HEK293 (cell line): ENCODE data around the gene TRAF2.

Experiments
- GLIS2 ChIP-seq: fragments of 450-650 bp; formaldehyde crosslinking; IDR thresholded peaks from 2 replicates; pipeline ENCODE4 v1.5.1; 2016; ENCODE audit warnings: missing biosample characterization, missing genetic modification characterization
- HIC1 ChIP-seq: fragments of 450-650 bp; formaldehyde crosslinking; IDR thresholded peaks from 2 replicates; pipeline ENCODE4 v1.5.1; 2016; ENCODE audit warnings: missing biosample characterization, missing genetic modification characterization
- HOXC10 ChIP-seq: sonication (generic); formaldehyde crosslinking; IDR thresholded peaks from 2 replicates; pipeline ENCODE4 v1.8.1; 2023; ENCODE audit warnings: mild to moderate bottlenecking, missing genetic modification reagents
- KLF8 ChIP-seq: fragments of 450-650 bp; formaldehyde crosslinking; IDR thresholded peaks from 2 replicates; pipeline ENCODE4 v1.5.1; 2016; ENCODE audit warnings: missing biosample characterization, missing genetic modification characterization
- MEIS1 ChIP-seq: sonication (generic); formaldehyde crosslinking; IDR thresholded peaks from 2 replicates; pipeline ENCODE4 v1.8.1; 2022; ENCODE audit warnings: missing genetic modification reagents, mild to moderate bottlenecking, borderline replicate concordance
- SALL2 ChIP-seq: fragments of 450-650 bp; formaldehyde crosslinking; IDR thresholded peaks from 2 replicates; pipeline ENCODE4 v1.5.0; 2017; ENCODE audit warnings: missing biosample characterization, mild to moderate bottlenecking, missing genetic modification characterization, borderline replicate concordance
- SCRT1 ChIP-seq: fragments of 450-650 bp; formaldehyde crosslinking; IDR thresholded peaks from 2 replicates; pipeline ENCODE4 v1.5.1; 2016; ENCODE audit warnings: missing biosample characterization, missing genetic modification characterization, borderline replicate concordance
- SP2 ChIP-seq: fragments of 450-650 bp; formaldehyde crosslinking; IDR thresholded peaks from 2 replicates; pipeline ENCODE4 v1.5.1; 2016; ENCODE audit warnings: missing biosample characterization, missing genetic modification characterization
- TCF7L2 ChIP-seq: IDR thresholded peaks from 2 replicates; pipeline ENCODE4 v1.6.1; 2011; ENCODE audit warnings: low read depth, mild to moderate bottlenecking, inconsistent platforms, low read length, moderate library complexity, borderline replicate concordance
- ZBTB6 ChIP-seq: fragments of 450-650 bp; formaldehyde crosslinking; IDR thresholded peaks from 2 replicates; pipeline ENCODE4 v1.5.1; 2017; ENCODE audit warnings: missing biosample characterization, missing genetic modification characterization
- ZBTB7A ChIP-seq: fragments of 450-650 bp; formaldehyde crosslinking; IDR thresholded peaks from 2 replicates; pipeline ENCODE4 v1.5.1; 2016; ENCODE audit warnings: low read depth, missing biosample characterization, missing genetic modification characterization
- ZFP3 ChIP-seq: fragments of 450-650 bp; formaldehyde crosslinking; IDR thresholded peaks from 2 replicates; pipeline ENCODE4 v1.5.1; 2016; ENCODE audit warnings: low read depth, missing biosample characterization, missing genetic modification characterization
- ZIC2 ChIP-seq: fragments of 450-650 bp; formaldehyde crosslinking; IDR thresholded peaks from 2 replicates; pipeline ENCODE4 v1.5.1; 2016; ENCODE audit warnings: missing biosample characterization, missing genetic modification characterization
- ZNF121 ChIP-seq: fragments of 450-650 bp; formaldehyde crosslinking; IDR thresholded peaks from 2 replicates; pipeline ENCODE4 v1.5.1; 2016; ENCODE audit warnings: missing biosample characterization, missing genetic modification characterization
- ZNF169 ChIP-seq: fragments of 450-650 bp; formaldehyde crosslinking; IDR thresholded peaks from 2 replicates; pipeline ENCODE4 v1.5.1; 2016; ENCODE audit warnings: missing biosample characterization, missing genetic modification characterization
- ZNF266 ChIP-seq: fragments of 450-650 bp; formaldehyde crosslinking; IDR thresholded peaks from 2 replicates; pipeline ENCODE4 v1.5.1; 2016; ENCODE audit warnings: missing biosample characterization, missing genetic modification characterization, low read depth
- ZNF311 ChIP-seq: fragments of 450-650 bp; formaldehyde crosslinking; IDR thresholded peaks from 2 replicates; pipeline ENCODE4 v1.5.1; 2017; ENCODE audit warnings: missing biosample characterization, missing genetic modification characterization, borderline replicate concordance
- ZNF350 ChIP-seq: fragments of 450-650 bp; formaldehyde crosslinking; IDR thresholded peaks from 2 replicates; pipeline ENCODE4 v1.5.0; 2017; ENCODE audit warnings: missing biosample characterization, mild to moderate bottlenecking, missing genetic modification characterization
- ZNF362 ChIP-seq: fragments of 450-650 bp; formaldehyde crosslinking; IDR thresholded peaks from 2 replicates; pipeline ENCODE4 v1.5.1; 2016; ENCODE audit warnings: missing biosample characterization, missing genetic modification characterization
- ZNF391 ChIP-seq: fragments of 450-650 bp; formaldehyde crosslinking; IDR thresholded peaks from 2 replicates; pipeline ENCODE4 v1.5.1; 2016; ENCODE audit warnings: low read depth, missing biosample characterization, missing genetic modification characterization, borderline replicate concordance
- ZNF433 ChIP-seq: fragments of 450-650 bp; formaldehyde crosslinking; IDR thresholded peaks from 2 replicates; pipeline ENCODE4 v1.5.1; 2016; ENCODE audit warnings: missing biosample characterization, missing genetic modification characterization, low read depth
- ZNF555 ChIP-seq: fragments of 450-650 bp; formaldehyde crosslinking; conservative IDR thresholded peaks from 2 replicates; pipeline ENCODE4 v1.5.1; 2017; ENCODE audit warnings: missing biosample characterization, mild to moderate bottlenecking, missing genetic modification characterization, inconsistent platforms
- ZNF558 ChIP-seq: fragments of 450-650 bp; formaldehyde crosslinking; IDR thresholded peaks from 2 replicates; pipeline ENCODE4 v1.5.1; 2016; ENCODE audit warnings: missing biosample characterization, missing genetic modification characterization
- ZNF629 ChIP-seq: fragments of 450-650 bp; formaldehyde crosslinking; IDR thresholded peaks from 2 replicates; pipeline ENCODE4 v1.5.1; 2017; ENCODE audit warnings: missing biosample characterization, missing genetic modification characterization
- ZNF658 ChIP-seq: fragments of 450-650 bp; formaldehyde crosslinking; IDR thresholded peaks from 2 replicates; pipeline ENCODE4; 2016; ENCODE audit warnings: missing biosample characterization, missing genetic modification characterization
- ZNF664 ChIP-seq: fragments of 450-650 bp; formaldehyde crosslinking; IDR thresholded peaks from 2 replicates; pipeline ENCODE4 v1.5.1; 2016; ENCODE audit warnings: missing biosample characterization, missing genetic modification characterization
- ZNF747 ChIP-seq: fragments of 450-650 bp; formaldehyde crosslinking; IDR thresholded peaks from 2 replicates; pipeline ENCODE4 v1.5.1; 2016; ENCODE audit warnings: missing biosample characterization, missing genetic modification characterization
- ZNF76 ChIP-seq: fragments of 450-650 bp; formaldehyde crosslinking; IDR thresholded peaks from 2 replicates; pipeline ENCODE4; 2016; ENCODE audit warnings: low read depth, missing biosample characterization, missing genetic modification characterization, borderline replicate concordance
- TF ChIP-seq, protein P1 (sequence below): fragments of 450-650 bp; formaldehyde crosslinking; IDR thresholded peaks from 2 replicates; pipeline ENCODE4 v1.5.1; 2016; ENCODE audit warnings: missing biosample characterization, missing genetic modification characterization
- TF ChIP-seq, protein P2 (sequence below): fragments of 450-650 bp; formaldehyde crosslinking; IDR thresholded peaks from 2 replicates; pipeline ENCODE4 v1.5.1; 2017; ENCODE audit warnings: missing biosample characterization, missing genetic modification characterization
- TF ChIP-seq, protein P3 (sequence below): fragments of 450-650 bp; IDR thresholded peaks from 2 replicates; pipeline ENCODE4 v1.5.1; 2018; ENCODE audit warnings: missing biosample characterization, mild to moderate bottlenecking, missing genetic modification characterization

TRAF2 gene

DNA sequence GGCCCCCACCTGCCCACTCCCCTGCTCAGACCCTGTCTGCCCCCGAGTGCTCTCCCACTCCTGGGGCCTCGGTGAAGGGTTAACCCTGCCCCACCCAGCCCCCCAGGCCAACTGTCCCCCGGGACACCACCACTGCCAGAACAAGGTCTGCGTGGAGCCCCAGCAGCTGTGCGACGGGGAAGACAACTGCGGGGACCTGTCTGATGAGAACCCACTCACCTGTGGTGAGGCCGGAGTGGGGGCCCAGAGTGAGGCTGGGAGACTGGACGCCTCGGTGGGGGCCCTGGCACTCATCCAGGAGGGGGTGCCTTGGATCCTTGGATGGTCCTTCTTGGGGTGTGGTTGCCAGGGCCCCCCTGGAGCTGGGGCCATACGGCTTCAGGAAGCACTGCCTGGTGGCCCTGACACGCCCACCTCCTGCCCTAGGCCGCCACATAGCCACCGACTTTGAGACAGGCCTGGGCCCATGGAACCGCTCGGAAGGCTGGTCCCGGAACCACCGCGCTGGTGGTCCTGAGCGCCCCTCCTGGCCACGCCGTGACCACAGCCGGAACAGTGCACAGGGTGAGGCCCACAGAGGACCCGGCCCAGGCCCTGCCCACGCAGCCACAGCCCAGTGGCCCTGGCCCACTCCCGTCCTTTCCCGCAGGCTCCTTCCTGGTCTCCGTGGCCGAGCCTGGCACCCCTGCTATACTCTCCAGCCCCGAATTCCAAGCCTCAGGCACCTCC, 32.0 kb upstream of the TRAF2 start (continued):
- TF ChIP-seq HIC1 (tag by site-specific recombination) (no peak), TCF7L2 (no peak), ZNF555 (tag by site-specific recombination) (no peak), ZNF391 (tag by site-specific recombination) (no peak), HOXC10 (CRISPR knock-in tag) (no peak), ZBTB7A (no peak), ZNF266 (no peak), ZNF350 (tag by site-specific recombination) (no peak), ZNF747 (no peak), ZNF558 (tag by site-specific recombination) (no peak), KLF8 (tag by site-specific recombination) (peak; percentile 70; the same call in 1 of the 2 replicates), SCRT1 (tag by site-specific recombination) (no peak), SP2 (tag by site-specific recombination) (0 out of 2 replicates have a peak, but pooled peaks have one; percentile 18), ZNF76 (tag by site-specific recombination) (no peak), GLIS2 (tag by site-specific recombination) (peak; percentile 40; the same call in 1 of the 2 replicates), SALL2 (tag by site-specific recombination) (no peak), ZNF169 (tag by site-specific recombination) (no peak), ZBTB6 (tag by site-specific recombination) (no peak), MEIS1 (CRISPR knock-in tag) (peak; percentile 28; the same call in 1 of the 2 replicates), ZNF664 (no peak), ZFP3 (no peak), ZNF121 (tag by site-specific recombination) (no peak), ZIC2 (tag by site-specific recombination) (no peak), ZNF629 (tag by site-specific recombination) (no peak), ZNF658 (tag by site-specific recombination) (no peak), ZNF433 (tag by site-specific recombination) (no peak), ZNF311 (tag by site-specific recombination) (no peak), ZNF362 (tag by site-specific recombination) (no peak)
- TF ChIP-seq, protein P1, sequence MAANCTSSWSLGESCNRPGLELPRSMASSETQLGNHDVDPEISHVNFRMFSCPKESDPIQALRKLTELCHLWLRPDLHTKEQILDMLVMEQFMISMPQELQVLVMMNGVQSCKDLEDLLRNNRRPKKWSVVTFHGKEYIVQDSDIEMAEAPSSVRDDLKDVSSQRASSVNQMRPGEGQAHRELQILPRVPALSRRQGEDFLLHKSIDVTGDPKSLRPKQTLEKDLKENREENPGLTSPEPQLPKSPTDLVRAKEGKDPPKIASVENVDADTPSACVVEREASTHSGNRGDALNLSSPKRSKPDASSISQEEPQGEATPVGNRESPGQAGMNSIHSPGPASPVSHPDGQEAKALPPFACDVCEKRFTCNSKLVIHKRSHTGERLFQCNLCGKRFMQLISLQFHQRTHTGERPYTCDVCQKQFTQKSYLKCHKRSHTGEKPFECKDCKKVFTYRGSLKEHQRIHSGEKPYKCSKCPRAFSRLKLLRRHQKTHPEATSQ (tag by site-specific recombination): no peak
- TF ChIP-seq, protein P2, sequence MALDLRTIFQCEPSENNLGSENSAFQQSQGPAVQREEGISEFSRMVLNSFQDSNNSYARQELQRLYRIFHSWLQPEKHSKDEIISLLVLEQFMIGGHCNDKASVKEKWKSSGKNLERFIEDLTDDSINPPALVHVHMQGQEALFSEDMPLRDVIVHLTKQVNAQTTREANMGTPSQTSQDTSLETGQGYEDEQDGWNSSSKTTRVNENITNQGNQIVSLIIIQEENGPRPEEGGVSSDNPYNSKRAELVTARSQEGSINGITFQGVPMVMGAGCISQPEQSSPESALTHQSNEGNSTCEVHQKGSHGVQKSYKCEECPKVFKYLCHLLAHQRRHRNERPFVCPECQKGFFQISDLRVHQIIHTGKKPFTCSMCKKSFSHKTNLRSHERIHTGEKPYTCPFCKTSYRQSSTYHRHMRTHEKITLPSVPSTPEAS (tag by site-specific recombination): no peak
- TF ChIP-seq, protein P3, sequence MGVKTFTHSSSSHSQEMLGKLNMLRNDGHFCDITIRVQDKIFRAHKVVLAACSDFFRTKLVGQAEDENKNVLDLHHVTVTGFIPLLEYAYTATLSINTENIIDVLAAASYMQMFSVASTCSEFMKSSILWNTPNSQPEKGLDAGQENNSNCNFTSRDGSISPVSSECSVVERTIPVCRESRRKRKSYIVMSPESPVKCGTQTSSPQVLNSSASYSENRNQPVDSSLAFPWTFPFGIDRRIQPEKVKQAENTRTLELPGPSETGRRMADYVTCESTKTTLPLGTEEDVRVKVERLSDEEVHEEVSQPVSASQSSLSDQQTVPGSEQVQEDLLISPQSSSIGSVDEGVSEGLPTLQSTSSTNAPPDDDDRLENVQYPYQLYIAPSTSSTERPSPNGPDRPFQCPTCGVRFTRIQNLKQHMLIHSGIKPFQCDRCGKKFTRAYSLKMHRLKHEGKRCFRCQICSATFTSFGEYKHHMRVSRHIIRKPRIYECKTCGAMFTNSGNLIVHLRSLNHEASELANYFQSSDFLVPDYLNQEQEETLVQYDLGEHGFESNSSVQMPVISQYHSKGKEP: no peak
